Fibroblast of skin of right quadriceps (primary cell): ENCODE measurements around the gene STARD4.
A peak's percentile ranks its signal among the peaks of the same experiment; 100 is the strongest.

Source experiments
- DNase-seq: peaks from one replicate; pipeline ENCODE4 v3.0.0-alpha.2; 2013

STARD4 gene

GRCh38 chr5:111512375-111513130, at the start of gene STARD4:
TSS of gene STARD4 (minus strand) at chr5:111512535. CDS start at chr5:111507433, 5,102 bp downstream.
- peak; percentile 97 for DNase-seq

- no peak for DNase-seq
Observed at GRCh38 chr5:111559680-111560079, 47.3 kb upstream of the STARD4 start.

GRCh38 chr5:111557686-111558085, 45.4 kb upstream of the STARD4 start:
- DNase-seq, result no peak

GRCh38 chr5:111557111-111557510, 44.8 kb upstream of the STARD4 start:
- DNase-seq, result no peak

- DNase-seq, result no peak
Observed at GRCh38 chr5:111556501-111556900, 44.2 kb upstream of the STARD4 start.

GRCh38 chr5:111555760-111556159, 43.4 kb upstream of the STARD4 start:
- no peak for DNase-seq

GRCh38 chr5:111553868-111554267, 41.5 kb upstream of the STARD4 start:
- no peak for DNase-seq

- DNase-seq, result no peak
Observed at GRCh38 chr5:111552896-111553295, 40.6 kb upstream of the STARD4 start.

GRCh38 chr5:111552492-111552891, 40.2 kb upstream of the STARD4 start:
- DNase-seq, result no peak

GRCh38 chr5:111551569-111552275, 39.4 kb upstream of the STARD4 start:
- no peak for DNase-seq

GRCh38 chr5:111551161-111551560, 38.8 kb upstream of the STARD4 start:
- no peak for DNase-seq

- DNase-seq, result peak; percentile 95
Observed at GRCh38 chr5:111550282-111551020, 38.1 kb upstream of the STARD4 start.

GRCh38 chr5:111548992-111549649, 36.8 kb upstream of the STARD4 start:
- no peak for DNase-seq

GRCh38 chr5:111548348-111548950, 36.1 kb upstream of the STARD4 start:
- no peak for DNase-seq

GRCh38 chr5:111545031-111545430, 32.7 kb upstream of the STARD4 start:
- DNase-seq, result no peak

- DNase-seq, result no peak
Observed at GRCh38 chr5:111537141-111538024, 25.0 kb upstream of the STARD4 start.

- no peak for DNase-seq
Observed at GRCh38 chr5:111535879-111536549, 23.7 kb upstream of the STARD4 start.

- no peak for DNase-seq
Observed at GRCh38 chr5:111532886-111533582, 20.7 kb upstream of the STARD4 start.

GRCh38 chr5:111530298-111530740, 18.0 kb upstream of the STARD4 start:
- peak; percentile 74 for DNase-seq

GRCh38 chr5:111528056-111528455, 15.7 kb upstream of the STARD4 start:
- no peak for DNase-seq
